TTC549 (cell line): ENCODE data around the gene NPAS2.

Experiments used
- FAIRE-seq: peaks from 2 replicates; lab custom pipeline; 2012; peaks lifted over from hg19 to GRCh38; lab: Jason Lieb, UNC

Gene NPAS2

DNA sequence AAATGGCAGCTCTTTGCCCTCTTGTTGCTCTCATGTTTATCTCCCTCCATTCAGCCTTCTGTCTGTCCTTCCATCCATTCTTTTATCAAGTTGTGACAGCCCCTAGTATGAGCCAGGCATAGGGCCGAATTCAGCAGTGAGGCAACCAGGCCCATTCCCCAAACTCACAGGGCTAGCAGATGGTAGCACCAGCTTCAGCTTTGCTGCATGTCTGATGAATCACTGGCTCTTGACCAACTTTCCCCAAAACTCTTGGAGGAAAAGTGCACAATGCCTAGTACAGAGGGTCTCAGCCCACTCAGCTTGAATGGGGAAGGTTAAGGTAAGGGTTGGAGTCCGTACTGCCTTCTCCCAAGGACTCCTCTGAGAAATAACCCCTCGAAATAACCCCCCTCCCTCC, 35.7 kb downstream of the NPAS2 start:
- no peak for FAIRE-seq

DNA sequence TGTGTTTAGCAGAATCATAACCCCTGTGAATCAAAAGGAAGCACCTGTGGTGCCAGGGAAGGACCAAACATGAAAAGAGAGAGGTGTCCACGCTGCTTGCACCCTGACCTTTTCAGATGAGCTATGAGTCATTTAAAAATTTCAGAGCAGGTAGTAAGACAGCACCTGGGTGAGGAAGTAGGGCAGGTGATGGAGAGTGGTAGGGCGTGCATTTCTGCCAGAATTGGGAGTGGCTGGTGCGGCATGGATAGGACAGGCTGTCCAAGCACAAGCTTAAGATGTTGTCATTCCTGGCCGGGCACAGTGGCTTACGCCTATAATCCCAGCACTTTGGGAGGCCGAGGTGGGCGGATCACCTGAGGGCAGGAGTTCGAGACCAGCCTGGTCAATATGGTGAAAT, 36.8 kb downstream of the NPAS2 start:
- no peak for FAIRE-seq

DNA sequence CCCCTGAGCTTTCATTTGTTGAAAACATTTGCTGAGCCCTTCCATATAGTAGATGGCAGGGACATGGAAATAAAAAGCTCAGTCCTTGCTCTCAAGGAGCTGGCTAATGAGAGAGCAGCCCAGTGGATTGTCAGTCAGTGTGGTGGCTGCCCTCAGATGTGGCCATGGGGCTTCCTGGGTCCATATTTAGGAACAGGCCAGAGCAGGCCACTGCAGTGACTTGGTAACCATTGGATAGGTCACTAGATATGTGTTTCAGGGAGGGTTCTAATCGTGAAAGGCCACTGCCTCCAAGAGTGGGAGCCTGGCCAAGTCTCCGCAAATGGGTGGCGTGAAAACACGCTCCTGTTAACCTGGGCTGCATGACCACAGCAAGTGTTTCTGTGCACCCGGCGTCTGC, 37.4 kb downstream of the NPAS2 start:
- no peak for FAIRE-seq

DNA sequence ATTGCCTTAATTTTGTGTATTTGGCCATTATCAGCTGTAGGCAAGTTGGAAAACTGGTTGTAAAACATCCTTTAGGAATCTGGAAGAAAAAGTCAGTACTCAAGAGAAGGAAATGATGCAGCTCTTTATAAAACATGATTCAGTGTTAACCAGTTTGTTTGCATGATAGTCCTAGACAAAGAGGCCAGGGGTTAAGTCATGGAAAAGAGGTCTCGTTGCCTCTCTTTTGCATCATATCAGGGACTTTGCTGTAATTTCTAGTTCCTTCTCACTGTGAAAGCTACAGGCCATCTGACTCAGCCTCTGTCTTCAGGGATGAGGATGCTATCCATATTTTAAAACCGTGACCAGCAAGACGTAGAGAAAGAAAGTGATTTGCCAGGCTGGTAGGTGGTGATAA, 38.0 kb downstream of the NPAS2 start:
- no peak for FAIRE-seq

DNA sequence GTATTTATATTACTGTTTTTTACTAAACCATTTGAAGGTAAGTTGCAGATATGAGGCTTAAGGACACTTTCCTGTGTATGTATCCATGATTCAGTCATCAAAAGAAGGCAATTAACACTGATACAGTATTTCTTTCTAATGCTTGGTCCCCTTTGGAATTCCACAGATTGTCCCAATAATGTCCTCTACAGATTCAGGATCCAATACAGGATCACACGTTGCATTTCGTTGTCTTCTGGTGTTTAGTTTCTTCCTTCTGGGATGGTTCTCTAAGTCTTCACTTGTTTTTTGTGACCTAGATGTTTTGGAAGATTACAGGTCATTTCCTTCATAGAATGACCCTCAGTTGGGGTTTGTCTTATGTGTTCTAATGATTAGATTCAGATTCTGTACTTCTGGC, 40.0 kb downstream of the NPAS2 start:
- FAIRE-seq: no peak

DNA sequence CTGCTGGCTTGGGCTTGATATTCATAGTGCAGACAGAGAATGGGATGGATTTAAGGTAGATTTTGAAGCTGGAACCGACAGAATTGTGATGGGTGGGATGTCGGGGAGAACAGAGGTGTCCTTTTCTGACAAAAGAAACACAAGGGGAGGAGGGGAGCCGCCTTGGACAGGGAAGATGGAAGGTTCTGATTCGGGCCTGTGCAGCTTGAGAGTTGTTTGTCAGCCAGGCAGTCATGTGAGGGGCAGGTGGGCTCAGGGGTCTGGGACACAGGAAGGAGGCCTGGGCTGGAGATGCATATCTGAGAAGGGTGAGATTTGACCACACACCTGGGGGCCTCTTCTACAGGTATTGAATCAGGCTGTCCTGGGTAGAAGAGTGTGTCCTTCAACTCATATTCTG, 41.4 kb downstream of the NPAS2 start:
- no peak for FAIRE-seq

DNA sequence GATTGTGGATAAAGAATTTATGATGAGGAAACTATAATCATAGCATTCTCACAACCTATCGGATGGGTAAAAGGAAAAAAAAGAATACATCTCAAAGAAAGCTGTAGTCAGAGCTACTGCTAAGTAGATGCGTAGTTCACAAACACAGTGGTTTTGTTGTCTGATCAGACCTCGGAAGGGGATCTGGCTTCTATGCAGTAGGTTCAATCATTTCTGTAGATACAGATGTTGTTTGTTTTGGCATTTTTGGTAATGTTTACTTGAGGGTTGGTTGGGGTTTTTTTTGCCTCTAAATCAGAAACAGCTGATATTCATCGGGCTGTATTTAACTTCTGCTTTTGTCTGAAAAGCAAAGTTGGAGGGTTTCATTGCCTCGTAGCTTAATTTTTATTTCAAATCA, 42.1 kb downstream of the NPAS2 start:
- FAIRE-seq: no peak

DNA sequence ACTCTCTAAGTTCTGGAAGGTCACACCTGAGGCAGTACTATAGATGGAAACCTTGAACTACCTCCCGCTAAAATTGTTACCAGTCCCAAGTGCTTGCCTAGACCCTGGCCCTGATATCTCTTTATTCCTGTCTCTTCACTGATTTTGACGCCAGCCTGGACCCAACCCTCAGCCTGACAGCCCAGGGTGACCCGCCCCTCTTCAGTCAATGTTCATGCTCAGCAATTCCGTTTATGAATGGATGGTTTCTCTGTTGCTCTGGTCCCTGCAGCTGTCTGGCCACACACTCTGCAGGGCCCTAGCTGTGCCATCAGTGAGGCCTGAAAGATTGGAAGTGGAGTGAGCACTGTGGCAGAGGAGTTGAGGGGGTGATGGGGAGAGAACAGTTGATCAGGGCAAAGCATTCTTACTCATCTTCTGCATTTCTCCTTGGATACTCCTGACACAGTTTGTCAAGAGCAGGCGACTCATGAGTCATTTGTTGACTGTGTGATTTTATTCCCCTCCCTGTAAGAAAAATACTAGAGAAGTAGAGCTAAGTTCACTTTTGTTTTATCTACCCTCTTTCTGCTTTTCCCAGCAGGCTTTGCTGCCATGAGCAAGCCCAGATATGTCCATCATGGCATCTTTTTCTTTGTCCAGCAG, 46.0 kb downstream of the NPAS2 start:
- FAIRE-seq: no peak

DNA sequence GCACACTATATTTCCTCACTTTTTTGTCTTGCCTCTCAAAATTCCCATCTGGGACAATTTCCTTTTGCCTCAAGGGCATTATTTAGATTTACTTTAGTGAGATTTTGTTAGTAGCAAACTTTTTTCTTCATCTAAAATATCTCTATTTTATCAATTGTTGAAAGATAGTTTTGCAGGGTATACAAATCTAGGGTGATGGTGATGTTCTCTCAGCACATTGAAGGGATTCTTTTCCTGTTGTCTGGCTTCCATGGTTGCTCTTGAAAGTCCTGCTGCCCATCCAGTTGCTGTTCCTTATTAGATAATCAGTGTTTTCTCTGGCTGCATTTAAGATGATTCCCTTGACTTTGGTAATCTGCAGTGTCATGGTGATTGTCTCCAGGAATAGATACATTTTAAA, 48.1 kb downstream of the NPAS2 start:
- no peak for FAIRE-seq

DNA sequence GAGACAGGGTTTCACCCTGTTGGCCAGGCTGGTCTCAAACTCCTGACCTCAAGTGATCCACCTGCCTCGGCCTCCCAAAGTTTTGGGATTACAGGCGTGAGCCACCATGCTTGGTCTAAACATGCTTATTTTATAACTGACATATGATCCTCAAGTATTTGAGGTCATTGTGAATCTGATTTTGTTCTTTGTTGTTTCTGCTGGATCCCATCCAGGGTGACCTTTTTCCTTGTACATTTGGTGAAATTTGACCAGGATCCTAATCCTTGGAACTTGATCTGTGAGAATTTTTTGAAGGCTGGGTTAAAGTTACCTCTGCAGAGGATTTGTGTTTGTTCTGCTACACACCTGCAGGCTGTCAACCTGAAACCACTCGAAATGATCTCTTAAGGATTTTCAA, 49.2 kb downstream of the NPAS2 start:
- FAIRE-seq: no peak

DNA sequence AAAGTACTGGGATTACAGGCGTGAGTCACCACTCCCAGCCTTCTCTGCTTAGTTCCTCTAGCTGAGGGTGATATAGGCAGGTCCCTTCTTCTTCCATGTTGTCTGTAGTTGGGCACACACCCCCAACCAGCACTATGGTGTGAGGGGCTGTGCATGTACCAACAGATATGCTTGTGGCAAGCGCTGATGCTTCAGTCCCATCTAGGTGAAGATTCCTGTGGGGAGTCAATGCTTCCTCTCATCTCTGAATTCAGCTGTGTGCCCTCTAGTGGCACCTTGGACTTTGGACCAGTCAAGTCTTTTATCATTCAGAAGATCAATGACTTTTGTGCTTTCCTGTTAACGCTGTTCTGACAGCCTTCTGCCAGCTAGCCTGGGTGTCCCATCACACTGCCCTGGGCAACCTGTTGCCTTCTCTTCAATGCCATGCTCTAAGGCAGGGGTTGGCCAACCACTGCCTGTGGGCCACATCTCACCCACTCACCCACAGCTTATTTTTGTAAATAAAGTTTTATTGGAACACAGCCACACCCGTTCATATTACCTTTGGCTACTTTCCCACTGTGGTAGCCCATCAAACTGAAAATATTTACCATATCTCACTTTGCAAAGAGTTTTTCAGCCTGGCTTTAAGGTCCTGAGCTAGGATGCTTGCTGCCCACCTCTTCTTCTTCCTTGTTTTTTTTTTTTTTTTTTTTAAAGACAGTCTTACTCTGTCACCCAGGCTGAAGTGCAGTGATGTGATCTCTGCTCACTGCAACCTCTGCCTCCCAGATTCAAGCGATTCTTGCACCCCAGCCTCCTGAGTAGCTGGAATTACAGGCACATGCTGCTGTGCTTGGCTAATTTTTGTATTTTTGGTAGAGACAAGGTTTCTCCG, 51.0 kb downstream of the NPAS2 start:
- FAIRE-seq: no peak

DNA sequence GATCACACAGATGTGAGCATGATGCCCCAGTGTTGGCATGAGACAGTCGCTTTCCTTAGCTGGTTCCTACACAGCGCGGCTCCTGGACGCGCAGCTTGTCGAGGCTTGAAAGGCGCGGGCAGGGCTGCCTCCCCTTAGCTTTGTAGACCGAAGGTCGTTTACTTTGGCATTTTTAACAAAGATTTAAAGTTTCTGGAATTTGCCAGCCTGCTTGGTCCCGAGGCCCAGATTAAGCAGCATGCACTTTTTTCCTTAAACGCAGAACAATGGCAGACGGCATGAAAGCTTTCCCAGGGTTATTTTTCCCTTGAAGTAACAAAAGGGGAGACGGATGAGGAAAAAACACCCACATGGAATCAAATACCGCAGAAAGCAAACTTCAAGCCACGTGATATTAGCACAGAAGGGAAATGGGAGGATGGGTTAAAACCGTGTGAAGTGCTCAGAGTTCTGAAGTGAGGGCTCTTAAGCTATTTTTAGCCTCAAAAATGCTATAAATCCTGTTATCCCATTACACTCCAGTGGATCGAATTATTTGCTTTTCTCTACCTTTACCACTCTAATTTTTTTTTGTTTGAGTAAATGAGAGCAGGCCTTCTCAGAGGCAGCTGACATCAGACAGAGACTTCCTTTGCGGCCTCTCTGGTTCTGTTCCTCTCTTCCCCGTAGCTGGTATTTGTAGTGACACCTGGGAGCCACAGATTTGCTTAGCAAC, 55.7 kb downstream of the NPAS2 start:
- FAIRE-seq: no peak

DNA sequence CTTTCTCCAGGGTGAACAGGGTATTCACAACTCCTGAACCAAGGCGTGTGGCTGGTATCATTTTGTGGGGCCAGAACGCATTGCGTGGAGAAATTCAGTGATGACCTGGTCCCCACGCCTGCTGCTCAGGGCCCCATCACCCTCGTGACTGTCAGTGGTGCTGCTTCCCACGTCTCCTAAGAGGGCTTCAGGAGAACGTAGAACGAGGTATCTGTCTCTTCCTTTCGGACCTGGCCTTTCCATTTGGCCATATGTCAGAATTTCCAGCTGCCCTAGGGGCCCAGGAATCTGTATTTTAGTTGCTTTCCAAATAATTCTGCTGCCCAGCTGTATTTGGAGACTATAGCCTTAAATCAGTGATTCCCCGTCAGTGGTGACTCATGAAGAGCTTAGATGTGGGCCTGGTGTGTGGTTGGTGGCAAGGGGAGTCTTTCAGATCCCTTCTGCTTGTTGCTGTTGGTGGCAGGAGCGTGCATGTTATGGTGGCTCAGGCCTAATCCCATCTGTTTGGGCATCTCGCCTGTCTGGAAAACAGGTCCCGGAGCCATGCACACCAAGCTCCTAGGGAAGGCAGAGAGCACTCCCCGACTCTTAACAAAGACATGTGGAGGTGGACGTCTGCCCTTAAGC, 56.4 kb downstream of the NPAS2 start:
- no peak for FAIRE-seq

DNA sequence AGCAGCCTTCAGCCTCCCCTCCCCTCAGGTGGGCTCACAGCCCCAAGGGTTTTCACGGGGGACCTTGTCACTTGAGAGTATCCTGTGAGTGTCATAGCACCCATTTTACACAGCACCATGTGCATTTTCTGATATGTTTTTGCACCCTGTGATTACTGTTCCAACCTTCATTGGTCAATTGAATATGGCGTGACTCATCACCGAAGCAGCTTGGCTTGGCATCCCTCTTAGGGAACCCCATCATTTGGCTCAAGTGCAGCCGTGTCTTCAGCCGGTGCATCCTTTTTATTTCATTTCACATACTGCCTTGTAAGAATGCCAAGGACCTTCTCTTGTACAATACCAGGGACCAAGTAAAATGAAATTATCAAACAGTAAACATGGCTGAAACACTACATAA, 57.6 kb downstream of the NPAS2 start:
- FAIRE-seq: no peak

DNA sequence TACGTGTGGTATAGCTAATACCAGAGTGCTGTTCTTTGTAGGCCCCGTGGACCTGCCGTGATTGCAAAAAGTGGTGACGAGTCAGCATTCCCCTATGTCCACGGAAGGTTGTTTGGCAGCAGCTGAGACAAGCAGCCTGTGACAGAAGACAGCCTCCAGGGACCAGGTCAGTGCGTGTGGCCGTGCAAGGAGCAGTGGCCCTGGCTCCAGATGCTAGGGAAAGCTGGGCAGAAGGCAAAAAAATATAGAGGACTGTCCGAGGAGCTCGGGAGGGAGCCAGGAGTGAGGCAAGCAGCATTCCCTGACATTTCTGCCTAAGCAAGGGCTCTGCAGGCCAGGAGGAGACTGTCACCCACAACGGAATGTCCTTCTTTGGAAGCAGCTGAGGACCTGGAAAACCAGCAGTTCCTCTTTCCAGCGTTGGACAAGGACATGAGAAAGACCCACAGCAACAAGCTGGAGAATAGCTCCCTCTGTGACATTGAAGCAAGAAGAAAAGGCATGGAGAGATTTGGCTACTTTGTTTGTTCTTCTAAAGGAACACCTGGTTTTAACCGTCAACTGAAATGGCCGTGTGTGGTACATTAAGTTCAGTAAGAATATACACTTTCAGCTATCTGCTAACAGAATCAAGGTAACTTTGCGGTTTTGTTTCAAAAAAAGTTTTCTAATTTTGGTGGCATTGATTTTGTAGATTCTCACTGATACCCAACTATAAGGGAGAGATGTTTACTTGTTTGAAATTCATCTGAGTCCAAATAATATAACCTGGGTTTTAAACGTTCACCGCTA, 58.3 kb downstream of the NPAS2 start:
- no peak for FAIRE-seq

DNA sequence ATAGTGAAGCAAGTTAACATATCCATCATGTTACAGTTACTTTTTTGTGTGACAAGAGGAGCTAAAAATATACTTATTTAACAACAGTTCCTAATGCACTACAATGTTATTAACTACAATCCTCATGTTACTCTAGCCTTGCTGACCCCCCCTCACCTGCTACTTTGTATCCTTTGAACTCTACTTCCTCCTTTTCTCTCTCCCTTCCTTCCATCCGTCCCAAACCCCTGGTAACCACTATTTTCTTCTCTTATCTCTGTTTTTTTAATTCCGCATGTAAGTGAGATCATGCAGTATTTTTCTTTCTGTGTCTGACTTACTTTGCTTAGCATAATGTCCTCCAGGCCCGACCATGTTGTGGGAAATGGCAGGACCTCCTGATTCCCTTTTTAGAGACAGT, 59.4 kb downstream of the NPAS2 start:
- FAIRE-seq: no peak

DNA sequence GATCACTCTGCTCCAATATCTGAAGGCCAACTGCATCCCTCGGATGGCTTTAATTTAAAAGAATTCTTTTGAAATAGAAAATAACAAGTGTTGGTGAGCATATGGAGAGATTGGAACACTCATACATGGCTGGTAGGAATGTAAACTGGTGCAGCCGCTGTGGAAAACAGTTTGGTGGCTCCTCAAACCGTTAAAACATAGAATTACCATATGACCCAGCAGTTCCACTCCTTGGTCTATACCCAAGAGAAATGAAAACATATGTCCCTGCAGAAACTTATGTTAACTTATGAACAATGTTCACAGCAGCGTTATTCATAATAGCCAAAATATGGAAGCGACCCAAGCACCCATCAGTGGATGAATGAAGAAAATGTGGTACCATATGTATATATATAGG, 60.1 kb downstream of the NPAS2 start:
- no peak for FAIRE-seq

DNA sequence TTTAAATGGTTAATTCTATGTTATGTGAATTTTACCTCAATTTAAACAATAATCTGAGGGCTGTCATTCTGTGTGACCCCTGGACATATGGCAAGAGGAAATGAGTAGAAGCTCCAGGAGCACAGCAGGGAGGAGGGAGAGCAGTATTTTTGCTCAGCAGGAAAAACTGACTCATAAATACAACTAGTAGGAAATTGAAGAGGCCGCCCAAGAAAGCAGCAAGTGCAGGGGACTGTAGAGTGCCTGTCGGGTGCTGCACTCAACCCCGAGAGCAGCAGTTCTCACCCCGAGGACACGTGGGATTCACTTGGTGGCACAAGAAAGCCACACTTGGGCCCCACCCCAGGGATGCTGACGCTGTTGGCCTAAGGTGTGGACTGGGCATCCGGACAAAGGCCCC, 60.8 kb downstream of the NPAS2 start:
- FAIRE-seq: no peak

DNA sequence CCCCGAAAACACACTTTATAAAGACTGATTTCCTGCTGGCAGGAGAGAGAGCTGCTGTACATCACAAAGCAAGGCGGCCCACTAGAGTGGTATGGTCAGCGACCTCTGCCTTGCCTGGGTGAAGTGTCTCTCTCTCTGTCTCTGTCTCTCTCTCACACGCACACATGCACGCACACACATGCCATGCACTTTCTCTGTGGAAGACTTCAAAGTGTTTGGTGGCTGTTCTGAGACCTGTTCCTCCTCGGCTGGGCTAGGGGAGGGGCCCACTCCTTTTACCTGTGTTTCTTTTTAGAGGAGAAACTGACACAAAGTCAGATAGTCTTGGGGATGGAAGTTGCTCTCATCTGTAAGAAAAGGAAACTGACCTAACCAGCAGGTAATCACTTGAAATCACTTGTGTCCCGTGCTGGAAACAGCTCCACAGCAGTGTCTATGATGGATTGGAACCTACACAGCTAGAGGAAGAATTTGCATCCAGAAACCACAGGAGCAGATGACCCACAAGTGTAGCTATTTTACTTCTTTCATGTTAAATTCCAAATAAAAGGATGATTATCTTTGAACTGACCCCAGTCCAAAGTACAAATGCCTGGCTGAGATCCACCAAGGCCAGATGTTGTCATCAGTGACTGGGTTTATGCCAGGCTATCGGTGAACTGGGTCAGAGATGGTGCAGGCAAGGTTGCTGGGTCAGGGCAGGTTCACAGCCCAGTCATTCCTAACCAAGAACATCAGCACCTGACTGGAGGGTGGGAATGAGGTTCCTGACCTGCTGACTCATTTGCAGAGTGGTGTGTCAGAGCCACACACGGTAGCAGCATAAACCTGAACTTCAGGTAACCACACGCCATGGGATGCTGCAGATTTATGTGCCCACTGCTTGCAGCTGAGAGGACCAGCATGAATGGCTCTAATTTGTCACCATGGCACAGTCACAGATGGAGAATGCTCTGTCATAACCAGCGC, 63.0 kb downstream of the NPAS2 start:
- FAIRE-seq: no peak

DNA sequence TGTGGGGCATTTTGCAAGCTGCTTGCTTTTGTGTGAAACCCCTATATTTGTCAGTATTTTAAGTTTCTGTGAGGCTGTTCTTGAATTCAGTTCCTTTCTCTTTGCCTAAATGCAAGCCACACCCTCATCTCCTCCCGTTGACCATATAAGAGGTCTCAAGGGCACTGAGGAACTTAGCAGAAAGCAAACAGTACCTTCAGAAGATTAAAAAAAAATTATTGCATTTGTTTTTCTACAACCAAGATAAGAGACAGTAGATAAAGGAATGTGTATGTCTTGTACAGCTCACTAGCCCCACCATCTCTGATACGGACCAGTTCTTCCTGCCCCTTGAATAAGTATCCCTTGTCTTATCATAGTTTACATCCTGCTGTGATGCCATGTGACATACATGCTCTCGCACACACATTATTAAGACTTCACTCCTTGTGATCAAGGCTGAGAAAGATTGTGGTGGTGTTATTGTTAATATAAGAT, 64.2 kb downstream of the NPAS2 start:
- no peak for FAIRE-seq

DNA sequence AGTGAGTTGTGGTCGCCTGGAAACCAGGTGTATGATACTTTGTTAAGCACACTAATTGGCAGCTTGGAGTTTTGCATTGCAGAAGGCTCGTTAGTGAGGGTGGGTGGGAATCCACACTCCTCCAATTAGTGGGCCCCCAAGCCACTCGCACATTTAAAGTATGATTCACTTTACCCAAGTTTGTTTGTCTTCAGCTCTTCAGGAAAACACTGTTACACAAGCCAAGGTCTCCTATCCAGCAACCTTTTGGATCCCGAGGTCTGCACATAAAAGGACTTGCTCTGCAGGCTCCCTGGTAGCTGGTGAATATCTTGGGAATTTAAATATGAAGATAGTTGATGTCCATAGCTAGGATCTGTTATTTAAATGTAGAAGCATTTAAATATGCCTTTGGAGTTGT, 66.1 kb downstream of the NPAS2 start:
- FAIRE-seq: no peak
